ENCODE results near the gene MIPEP.

DNA sequence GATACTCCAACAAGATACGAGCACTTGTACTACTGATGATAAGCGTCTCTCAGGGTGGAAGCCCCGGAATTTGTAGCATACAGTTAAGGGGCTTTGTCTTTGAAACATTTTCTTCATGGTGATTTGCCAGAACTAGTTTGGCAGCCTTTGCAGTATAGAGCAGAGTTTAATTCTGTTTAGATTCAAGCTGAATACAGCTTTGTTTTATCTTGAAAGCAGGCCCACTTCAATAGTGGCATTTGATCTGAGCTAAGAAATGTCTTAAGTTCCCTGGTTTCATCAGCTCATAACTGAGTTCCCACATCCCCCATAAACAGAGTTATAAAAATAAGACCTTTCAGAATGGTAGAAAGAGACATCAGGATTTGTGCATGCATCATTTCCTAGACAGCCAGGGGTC, 125.9 kb downstream of the MIPEP start:
- TF ChIP-seq CTCF (IDR thresholded peaks at IDR 0.05; ENCODE audit: low read depth, low read length, poor library complexity, severe bottlenecking) (no peak), EZH2phosphoT487 (IDR thresholded peaks at IDR 0.05; ENCODE audit: borderline replicate concordance, low read length) (no peak)
